ENCODE data around the gene B3GNT8.
A peak's percentile ranks its signal among the peaks of the same experiment; 100 is the strongest.
"Not testable (repeated sequence)": the region's sequence is repeated elsewhere in the genome, so short reads cannot be mapped to it uniquely, and the experiment has no call there.

The B3GNT8 gene

DNA sequence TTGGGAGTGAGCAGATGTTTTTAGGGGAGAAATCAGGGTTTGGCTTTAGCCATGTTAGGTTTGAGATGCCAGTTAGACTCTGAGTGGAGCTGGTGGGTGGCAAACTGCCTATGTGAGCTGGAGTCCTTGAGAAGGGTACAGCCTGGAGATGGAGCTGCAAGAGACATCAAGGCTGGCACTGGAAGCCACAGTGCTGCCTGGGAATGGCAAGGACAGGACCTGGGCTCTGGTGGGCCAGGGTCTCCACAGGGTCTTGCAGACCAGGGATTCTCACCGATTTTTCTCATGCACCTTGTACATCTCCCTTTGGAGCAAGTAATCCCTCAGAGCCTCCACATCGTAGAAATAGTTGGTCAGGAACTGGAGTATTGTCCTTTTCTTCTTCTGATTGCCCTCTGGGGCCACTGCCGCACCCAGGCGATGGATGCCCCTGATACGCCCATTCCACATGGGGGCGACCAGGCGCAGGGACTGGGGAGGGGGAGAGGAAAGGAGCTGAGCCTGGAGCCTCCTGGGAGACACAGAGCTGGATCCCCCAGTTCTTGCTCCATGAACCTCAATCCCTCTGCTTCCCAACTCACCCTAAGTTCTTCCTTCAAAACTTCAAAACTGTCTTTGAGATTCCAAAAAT lies 10.9 kb upstream of the B3GNT8 start:
- DNase-seq (ENCODE audit: low read depth) = no peak

DNA sequence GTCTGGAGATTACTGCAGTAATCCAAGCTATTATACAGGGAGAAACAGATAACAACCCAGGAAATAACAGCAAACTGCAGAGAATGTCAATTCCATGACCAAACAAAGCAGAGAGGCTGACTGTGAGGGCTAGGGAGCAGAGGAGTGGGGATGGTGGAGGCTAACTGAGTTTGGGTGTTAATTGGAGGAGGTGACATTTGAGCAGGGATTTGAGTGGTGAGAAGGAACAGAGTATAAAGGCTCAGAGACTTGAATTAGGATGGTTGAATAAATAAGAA lies 9.4 kb upstream of the B3GNT8 start:
- no peak for DNase-seq (ENCODE audit: low read depth)

DNA sequence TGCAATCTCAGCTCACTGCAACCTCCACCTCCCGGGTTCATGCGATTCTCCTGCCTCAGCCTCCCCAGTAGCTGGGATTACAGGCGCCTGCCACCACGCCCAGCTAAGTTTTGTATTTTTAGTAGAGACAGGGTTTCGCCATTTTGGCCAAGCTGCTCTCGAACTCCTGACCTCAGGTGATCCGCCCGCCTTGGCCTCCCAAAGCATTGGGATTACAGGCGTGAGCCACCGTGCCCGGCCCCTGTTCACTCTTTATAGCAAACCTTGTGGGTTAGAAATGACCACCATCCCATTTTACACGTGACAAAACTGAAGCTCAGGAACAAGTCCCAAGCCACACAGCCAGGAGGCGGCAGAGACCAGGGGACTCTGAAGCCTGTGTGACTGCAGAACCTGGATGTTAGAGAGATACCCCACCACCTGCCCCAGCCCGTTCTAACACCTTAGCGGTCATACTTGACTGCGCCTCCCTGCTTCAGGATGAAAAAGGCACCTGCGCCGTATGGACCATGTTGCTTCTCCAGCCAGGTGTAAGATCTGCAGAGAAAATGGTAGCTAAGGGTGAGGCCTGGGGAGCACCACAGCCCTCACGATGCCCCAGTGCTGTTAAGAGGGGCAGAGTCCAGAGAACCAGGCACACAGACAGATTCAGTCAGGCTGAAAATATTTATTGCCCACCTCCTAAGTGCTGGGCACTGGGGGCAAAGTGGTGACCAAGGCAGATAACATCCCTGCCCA lies 8.9 kb upstream of the B3GNT8 start:
- no peak for DNase-seq (ENCODE audit: low read depth)

DNA sequence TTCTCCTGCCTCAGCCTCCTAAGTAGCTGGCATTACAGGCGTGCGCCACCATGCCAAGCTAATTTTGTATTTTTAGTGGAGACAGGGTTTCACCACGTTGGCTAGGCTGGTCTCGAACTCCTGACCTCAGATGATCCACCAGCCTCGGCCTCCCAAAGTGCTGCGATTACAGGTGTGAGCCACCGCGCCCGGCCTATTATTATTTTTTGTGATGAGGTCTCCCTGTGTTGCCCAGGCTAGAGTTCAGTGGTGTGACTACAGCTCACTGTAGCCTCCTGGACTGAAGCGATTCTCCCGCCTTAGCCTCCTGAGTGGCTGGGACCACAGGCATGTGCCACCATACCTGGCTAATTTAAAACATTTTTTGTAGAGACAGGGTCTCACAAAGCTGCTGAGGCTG lies 8.2 kb upstream of the B3GNT8 start:
- DNase-seq (ENCODE audit: low read depth) = not testable (repeated sequence)

DNA sequence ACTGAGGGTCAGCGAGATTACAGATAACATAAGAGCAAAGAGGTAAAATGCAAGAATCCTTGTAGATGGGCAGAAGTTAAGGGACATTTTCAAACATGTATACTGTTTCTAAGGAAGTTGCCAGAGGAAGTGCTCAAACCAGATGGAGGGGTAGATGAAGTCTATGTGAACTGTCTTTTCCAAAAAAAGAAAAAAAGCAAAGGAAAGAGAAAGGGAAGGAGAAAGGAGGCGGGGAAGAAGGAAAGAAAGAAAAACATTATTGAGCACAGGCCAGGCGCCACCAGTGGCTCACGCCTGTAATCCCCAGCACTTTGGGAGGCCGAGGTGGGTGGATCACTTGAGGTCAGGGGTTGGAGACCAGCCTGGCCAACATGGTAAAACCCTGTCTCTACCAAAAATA lies 7.3 kb upstream of the B3GNT8 start:
- no peak for DNase-seq (ENCODE audit: low read depth)

DNA sequence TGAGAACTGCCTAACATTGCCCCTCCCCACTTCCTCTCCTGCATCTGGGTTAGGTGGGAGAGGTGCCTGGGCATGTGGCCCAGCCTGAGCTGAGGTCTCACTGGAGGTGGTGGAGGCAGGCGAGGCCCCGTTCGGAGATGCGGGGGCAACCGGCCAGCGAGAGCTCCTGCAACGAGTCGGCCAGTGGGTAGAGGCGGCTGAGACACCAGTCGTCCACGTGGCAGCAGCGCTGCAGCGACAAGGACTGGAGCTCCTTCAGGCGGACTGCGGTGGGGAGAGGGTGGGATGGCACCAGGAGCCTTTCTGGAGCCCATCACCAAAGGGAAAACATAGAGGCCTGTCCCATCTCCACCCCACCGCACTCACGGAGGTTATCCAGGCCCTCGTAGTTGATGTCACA lies 6.0 kb upstream of the B3GNT8 start:
- DNase-seq (ENCODE audit: low read depth) = no peak

DNA sequence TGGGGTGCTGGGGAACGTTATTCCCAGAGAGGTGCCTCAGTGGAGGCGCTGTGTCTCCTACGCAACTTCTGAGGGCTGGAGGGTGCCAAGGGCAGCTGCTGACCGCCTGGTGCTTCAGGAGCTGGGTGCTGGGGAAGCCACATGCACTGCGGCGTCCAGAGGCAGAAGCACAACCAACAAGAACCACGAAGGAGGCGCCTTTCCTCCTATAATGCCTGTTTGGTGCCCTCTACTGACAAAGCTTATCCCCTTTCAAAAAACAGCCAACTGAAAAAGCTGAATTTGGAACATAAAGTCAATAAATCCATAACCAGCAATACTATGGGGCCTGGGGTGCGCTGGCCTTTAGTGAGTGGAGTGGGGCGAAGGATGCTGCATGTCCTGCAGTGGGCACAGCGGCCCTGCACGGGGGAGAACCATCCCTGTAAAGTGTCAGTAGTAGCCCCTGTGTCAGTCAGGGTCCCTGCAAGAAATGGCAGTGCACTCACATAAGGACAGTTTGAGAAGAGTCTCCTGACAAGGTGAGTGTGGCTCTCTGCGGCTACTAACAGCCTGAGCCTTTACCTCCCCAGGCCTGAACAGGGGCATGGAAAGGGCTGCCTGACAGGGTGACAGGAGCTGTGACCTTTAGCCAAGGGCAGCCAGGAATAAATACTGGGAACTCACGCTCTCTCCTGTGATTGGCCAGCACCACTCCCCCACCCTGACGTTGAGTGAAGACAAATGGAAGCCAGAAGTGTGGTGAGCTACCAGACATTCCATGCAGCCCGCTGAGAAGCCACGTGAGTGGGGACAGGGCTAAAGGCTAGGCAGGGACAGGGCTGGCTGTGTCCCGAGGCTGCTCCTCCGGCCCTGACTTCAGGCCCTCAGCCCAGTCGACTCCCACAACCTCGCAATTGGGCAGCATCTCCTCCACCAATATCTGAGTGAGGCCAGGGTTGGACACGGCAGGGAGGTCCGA lies 4.5 kb upstream of the B3GNT8 start:
- peak; percentile 18 for DNase-seq (ENCODE audit: low read depth)

DNA sequence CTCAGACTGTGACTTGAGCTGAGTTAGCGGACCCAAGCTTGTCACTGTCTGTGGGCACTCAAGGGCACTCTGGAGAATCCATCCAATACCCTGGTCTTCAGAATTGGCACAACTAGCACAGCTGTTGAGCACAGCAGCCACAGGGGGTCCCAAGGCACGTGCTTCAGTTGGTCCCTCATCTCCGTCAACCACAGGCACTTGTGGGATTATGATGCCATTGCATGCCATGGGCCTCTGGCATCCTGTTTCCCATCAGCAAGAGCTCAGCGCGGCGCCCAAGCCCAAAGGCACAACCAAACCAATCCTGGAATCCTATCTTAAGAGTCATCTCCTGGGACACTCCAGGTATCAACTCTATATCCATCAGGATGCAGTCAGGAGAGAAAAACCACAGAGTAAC lies 3.7 kb upstream of the B3GNT8 start:
- DNase-seq (ENCODE audit: low read depth) = no peak

DNA sequence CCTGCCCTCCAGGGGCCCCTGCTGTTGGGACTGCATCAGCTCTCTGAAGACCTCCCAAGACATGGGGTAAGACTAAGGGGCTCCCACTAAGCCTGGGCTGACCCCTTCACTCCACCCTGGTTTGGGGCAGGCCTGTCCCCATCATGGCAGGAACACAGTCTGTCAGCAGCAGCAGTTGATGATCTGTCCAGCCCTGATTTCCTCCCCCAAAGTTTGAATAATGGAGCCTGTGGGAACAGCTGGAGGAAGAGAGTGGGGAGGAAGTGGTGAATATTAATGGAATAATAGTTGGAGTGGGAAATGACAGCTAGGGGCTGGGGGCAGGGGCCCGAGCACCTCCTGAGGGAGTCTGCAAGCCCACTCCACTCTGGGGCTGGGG lies 1.3 kb upstream of the B3GNT8 start:
- no peak for DNase-seq (ENCODE audit: low read depth)

DNA sequence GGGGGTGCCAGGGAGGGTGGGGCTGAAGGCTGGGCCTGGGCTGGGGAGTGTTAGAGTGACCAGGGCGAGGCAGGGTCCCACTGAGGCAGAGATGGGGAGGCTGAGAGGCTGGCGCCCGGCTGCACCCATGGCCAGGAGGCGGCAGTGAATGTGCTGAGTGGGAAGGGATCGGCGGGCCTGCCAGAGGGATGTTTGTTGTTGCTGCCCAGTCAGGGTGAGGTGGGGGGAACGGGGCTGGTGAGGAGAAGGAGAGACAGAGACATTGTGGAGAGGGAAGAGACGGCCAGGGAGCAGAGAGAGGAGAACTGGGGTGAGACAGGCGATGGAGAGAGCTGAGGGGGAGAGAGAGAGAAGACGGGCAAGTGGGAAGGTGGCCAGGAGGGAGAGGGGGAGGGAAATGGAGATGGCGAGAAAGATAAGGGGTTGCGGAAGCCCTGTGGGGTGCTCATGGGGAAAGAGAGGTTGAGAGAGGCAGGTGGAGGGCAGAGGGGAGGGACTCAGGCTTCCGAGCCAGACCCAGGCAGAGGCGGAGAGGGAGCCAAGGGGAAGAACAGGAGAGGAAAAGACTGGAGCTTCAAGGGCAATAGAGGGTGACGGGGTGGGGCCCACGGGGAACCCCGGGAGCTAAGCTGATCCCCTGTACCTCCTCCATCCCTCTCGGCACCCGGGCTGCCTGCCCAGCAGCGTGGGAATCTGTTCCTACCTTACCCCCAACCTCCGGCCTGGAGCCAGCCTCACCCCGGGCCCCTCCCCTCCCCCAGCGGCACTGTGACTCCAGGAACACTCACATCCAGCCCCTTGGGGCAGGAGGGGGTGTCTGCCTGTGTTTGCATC lies 690 bp upstream of the B3GNT8 start:
- no peak for DNase-seq (ENCODE audit: low read depth)

DNA sequence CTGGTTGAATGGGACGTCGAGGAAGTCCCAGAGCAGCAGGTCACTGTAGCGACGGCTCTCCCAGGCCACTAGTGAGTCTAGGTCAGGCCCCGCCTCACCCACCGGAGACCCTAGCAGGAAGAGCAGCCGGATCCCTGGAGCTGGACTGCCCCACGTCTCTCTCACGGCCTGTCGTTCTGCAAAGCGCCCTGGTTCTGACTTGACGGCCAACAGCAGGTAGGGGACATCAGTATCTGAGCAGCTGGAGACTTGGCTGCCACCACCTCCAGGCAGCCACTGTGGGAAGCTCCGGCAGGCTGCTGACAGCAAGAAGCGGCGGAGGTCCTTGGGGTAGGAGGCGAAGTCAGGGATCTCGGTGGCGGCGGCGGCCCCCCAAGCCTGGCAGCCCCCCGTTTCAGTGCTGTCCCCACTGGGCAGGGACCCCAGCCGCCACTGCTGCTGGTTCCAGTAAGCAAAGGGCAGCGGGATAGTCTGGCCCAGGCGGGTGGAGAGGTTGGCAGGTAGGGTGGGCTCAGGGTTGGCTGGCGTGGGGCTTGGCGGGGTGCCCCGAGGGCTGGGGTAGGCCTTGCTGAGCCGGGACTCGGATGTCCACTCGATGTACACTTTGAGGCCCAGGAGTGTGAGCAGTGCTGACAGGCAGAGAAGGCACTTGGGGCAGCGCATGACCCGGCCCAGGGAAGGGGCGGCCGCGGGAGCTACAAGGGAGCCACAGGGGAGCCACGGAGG lies 895 bp downstream of the B3GNT8 start:
- DNase-seq (ENCODE audit: low read depth) = no peak

DNA sequence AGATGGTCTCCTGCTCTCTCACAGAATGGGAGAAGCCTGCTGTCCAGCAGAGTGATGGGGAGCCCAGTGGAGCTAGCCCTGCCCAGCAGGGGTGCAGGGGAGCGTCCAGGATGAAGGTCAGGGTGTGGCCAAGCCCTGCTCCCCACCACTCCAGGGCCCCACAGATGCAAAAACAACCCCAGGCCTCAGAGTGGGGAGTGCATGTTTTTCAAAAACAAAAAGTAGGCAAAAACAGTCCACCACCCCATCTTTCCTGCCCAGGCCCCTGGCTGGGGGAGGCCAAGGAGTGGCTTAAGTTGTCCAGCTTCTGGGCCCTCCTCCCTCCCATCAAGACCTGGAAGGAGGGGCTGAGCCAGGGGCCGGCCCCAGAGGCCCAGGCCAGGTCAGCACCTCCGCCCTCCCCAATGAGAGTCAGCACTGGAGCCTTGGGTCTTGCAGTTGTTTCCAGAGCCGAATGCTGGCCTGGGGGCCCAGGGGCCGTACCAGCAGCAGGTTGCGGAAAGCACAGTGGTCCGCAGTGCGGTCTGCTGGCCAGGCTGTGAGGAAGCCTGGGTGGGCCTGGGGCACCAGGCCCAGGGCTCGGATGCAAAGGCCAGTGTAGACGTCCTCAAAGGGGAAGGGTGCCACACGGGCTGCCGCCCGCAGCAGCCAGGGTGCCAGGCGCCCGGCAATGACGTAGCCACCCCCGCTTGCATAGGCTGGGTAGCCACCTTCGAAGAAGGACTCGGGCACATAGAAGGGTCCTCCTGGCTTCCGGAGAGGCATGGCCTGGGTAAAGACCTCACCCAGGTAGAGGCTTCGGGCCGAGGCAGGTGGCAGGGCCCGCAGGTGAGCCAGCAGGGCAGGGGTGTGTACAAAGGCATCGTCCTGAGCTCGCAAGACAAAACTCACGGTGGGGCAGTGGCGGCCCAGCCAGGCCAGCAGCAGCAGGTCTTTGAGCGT lies 1.7 kb downstream of the B3GNT8 start:
- no peak for DNase-seq (ENCODE audit: low read depth)

DNA sequence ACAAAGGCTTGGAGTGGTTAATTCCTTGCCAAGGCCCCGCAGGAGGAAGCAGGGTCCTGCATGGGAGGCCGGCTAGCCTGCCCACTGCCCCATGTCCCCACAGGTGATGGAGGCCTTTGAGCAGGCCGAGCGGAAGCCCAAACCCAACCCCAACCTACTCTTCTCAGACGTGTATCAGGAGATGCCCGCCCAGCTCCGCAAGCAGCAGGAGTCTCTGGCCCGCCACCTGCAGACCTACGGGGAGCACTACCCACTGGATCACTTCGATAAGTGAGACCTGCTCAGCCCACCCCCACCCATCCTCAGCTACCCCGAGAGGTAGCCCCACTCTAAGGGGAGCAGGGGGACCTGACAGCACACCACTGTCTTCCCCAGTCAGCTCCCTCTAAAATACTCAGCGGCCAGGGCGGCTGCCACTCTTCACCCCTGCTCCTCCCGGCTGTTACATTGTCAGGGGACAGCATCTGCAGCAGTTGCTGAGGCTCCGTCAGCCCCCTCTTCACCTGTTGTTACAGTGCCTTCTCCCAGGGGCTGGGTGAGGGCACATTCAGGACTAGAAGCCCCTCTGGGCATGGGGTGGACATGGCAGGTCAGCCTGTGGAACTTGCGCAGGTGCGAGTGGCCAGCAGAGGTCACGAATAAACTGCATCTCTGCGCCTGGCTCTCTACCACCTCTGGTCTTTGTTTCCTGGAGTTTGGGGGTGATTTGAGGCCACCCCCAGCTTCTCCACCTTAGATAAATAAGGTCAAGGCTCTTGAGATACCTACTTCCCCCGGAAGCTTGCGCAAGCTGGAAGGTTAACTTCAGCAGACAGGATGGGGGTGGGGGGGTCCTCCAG lies 2.6 kb downstream of the B3GNT8 start:
- DNase-seq (ENCODE audit: low read depth) = no peak

DNA sequence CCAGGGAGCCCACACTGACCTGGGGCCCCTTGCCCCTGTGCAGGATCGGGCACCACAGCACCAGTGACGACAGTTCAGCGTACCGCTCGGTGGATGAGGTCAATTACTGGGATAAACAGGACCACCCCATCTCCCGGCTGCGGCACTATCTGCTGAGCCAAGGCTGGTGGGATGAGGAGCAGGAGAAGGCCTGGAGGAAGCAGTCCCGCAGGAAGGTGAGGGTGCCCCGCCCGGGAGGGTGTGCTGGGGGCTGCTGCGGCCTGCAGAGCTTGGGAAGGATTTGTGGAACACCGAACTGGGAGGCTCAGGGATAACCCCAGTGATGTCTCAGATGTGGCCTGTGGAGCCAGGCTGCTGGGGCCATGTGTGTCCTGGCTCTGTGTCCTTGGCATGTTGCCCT lies 4.2 kb downstream of the B3GNT8 start:
- DNase-seq (ENCODE audit: low read depth) = no peak

DNA sequence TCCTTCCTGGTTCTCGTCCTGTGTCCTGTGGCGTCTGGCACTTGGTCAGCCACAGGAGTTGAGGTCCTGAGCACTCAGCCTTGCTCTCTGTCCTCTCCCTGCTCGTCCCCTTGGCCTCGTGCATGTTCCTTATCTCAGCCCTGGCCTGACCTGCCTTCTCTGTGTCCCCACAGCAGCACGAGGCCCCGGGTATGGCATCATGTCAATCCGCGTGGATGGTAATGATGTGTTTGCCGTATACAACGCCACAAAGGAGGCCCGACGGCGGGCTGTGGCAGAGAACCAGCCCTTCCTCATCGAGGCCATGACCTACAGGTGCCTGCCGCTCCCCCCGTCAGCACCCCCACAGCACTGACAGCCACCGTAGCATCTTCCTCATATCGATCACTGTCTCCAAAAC lies 4.7 kb downstream of the B3GNT8 start:
- DNase-seq (ENCODE audit: low read depth) = no peak

DNA sequence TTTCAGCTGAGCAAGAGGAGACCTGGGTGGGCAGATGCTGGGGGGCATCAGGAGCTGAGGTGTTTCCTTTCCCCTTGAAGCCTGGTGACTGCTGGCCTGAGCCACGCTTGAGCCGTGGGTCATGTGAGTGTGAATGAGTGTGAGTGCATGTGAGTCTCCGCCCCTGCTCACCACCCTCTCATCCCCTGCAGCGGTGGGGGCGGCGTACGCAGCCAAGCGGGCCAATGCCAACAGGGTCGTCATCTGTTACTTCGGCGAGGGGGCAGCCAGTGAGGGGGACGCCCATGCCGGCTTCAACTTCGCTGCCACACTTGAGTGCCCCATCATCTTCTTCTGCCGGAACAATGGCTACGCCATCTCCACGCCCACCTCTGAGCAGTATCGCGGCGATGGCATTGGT lies 5.2 kb downstream of the B3GNT8 start:
- DNase-seq (ENCODE audit: low read depth) = no peak

DNA sequence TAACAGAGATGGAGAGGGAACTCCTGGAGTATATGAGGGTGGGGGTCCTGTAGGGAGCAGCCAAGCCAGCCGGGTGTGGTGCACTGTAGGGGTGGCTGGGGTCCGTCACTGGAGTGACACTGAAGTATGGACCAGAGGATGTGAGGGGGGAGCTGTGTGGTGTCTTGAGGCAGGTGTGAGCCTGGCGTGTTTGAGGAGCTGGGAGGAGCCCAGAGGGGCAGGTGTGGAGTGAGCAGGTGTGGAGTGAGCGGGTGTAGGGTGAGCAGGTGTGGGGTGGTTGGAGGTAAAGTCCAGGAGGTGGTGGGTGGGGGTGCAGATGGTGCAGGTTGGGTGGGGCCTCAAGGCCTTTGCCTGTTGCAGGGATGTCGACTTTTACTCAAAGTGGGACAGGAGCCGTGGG lies 5.9 kb downstream of the B3GNT8 start:
- no peak for DNase-seq (ENCODE audit: low read depth)

DNA sequence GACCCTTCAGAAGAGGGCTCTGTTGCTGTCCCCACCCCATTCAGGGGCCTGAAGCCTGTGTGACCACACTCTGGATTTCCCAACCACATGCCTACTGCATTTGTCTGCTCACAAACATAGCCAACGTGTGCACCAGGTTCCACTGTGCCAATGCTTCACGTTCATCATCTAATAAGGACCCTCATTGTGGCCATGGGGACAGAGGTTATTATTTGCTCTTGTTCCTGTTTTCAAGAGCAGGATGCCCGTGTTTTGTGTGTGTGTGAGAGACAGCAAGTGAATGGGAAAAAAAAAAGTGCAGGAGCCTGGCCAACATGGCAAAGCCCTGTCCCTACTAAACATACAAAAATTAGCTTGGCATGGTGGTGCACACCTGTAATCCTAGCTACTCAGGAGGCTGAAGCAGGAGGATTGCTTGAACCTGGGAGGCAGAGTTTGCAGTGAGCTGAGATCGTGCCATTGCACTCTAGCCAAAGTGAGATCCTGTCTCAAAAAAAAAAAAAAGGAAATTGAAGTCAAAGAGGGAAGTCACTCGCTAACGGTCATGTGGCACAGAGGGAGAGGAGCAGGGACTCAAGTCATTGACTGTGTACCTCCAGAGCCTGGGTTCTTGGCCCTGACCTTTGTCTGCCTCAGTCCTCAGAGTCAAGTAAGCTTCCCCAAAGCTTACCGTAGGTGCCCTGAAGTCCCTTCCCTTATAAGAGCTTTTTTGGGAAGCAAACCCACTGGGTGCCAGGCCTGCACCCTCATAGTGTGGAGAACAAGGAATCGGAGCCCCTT lies 6.9 kb downstream of the B3GNT8 start:
- no peak for DNase-seq (ENCODE audit: low read depth)

DNA sequence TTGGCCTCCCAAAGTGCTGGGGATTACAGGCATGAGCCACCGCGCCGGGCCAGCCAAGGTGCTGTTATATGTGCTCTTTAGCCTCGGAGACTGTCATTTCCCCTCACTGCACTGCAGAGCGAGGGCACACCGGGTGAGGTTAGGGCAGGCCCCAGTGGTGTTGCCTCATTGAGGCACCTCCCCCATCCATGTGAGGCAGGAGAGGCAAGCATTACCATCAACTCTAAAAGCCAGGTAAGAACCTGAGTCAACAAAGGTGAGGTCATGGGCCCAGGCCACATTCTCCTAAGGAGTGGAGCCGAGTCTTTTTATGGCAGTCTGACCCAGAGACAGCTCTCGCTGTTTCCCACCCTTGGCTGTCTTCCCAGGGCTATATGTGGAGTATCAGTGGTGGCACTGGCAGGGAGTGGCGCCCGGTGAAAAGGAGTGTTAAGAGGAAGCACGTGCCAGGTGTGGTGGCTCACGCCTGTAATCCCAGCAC lies 10.9 kb downstream of the B3GNT8 start:
- no peak for DNase-seq (ENCODE audit: low read depth)
